BJ (cell line): ENCODE data around the gene DEFB113. TPM values are rescaled to one million over a fixed set of nuclear protein-coding genes. Genes with fewer than 3 reads are reported as not detected.

ENCODE experiments used
- CTCF ChIA-PET: fragments of 350-600 bp; formaldehyde crosslinking; extraction: SDS; loops from one replicate; lab custom pipeline; 2021; ENCODE audit warnings: antibody characterized with exemption, inconsistent platforms; lab: Yijun Ruan, JAX
- POLR2A ChIA-PET: fragments of 300-600 bp; sonication (Branson Sonifier 250); formaldehyde crosslinking; extraction: SDS; loops from one replicate; lab custom pipeline; 2021; ENCODE audit warnings: antibody characterized with exemption; lab: Charles Lee
- DNase-seq: peaks from one replicate; pipeline ENCODE4 v3.0.0-alpha.2; 2011; ENCODE audit warnings: low read depth
- H3K27me3 ChIP-seq: 2 replicates; pipeline ENCODE4 v1.6.0; 2011; ENCODE audit warnings: low read length; ENCODE audit not compliant: control insufficient read depth, insufficient read depth
- H3K36me3 ChIP-seq: 2 replicates; pipeline ENCODE4 v1.5.1; 2011; ENCODE audit warnings: low read length; ENCODE audit not compliant: control insufficient read depth, insufficient read depth
- H3K4me3 ChIP-seq: 2 replicates; pipeline ENCODE4 v1.5.1; 2011; ENCODE audit warnings: low read depth, mild to moderate bottlenecking, control low read depth, low read length
- polyA plus RNA-seq: library from polyadenylated mRNA; depleted of rRNA; stranded (reverse); fragments of >200 nt; gene quantifications from 2 replicates; pipeline ENCODE4 v1.2.3, GENCODE V29; 2011
- TF ChIP-seq, protein P1 (sequence below): IDR thresholded peaks from 2 replicates; pipeline ENCODE4 v1.5.1; 2011; ENCODE audit warnings: low read depth, mild to moderate bottlenecking, control low read depth, inconsistent platforms, low read length, moderate library complexity; ENCODE audit not compliant: insufficient read depth

The DEFB113 gene
- polyA plus RNA-seq, 1 experiment = not detected

GRCh38 chr6:49978332-49979226 is 9.2 kb upstream of the DEFB113 start:
- TF ChIP-seq, protein P1, sequence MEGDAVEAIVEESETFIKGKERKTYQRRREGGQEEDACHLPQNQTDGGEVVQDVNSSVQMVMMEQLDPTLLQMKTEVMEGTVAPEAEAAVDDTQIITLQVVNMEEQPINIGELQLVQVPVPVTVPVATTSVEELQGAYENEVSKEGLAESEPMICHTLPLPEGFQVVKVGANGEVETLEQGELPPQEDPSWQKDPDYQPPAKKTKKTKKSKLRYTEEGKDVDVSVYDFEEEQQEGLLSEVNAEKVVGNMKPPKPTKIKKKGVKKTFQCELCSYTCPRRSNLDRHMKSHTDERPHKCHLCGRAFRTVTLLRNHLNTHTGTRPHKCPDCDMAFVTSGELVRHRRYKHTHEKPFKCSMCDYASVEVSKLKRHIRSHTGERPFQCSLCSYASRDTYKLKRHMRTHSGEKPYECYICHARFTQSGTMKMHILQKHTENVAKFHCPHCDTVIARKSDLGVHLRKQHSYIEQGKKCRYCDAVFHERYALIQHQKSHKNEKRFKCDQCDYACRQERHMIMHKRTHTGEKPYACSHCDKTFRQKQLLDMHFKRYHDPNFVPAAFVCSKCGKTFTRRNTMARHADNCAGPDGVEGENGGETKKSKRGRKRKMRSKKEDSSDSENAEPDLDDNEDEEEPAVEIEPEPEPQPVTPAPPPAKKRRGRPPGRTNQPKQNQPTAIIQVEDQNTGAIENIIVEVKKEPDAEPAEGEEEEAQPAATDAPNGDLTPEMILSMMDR = no peak
- DNase-seq = no peak
- CTCF ChIA-PET = interaction anchor here (0.7 kb wide), 1 partner anchor 16 kb away, joined by 3 read pairs; no protein-coding TSS in a partner anchor
- no peaks in the 10 kb centered on the region for H3K27me3 ChIP-seq
- H3K36me3 ChIP-seq = no peaks in the 10 kb centered on the region
- POLR2A ChIA-PET = no interaction called here
- no peak overlapping the region for H3K4me3 ChIP-seq

GRCh38 chr6:49966823-49967222 is 2.6 kb downstream of the DEFB113 start:
- H3K4me3 ChIP-seq = no peak overlapping the region
- H3K27me3 ChIP-seq = no peaks in the 10 kb centered on the region
- POLR2A ChIA-PET = no interaction called here
- TF ChIP-seq, protein P1 = no peak
- H3K36me3 ChIP-seq = no peaks in the 10 kb centered on the region
- CTCF ChIA-PET = interaction anchor here (1.1 kb wide), 1 partner anchor 12 kb away, joined by 4 read pairs; no protein-coding TSS in a partner anchor
- no peak for DNase-seq

DNA sequence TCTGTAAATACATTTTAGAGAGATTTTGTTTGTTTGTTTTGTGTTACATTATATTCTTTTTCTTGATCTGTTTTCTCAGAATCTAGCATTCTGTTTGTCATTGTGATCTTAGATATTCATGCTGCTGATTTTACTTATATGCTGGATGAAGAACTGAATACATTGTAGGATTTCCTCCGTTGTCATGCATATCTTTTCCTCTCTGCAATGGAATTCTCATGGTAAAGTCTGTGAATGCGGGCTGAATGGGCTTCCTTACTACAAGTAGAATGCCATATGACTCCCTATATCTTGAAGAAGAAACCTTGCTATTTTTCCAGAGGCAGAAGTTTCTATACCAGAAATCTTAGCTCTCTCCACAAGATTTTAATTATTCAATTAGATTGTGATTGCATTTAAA is 3.1 kb downstream of the DEFB113 start:
- TF ChIP-seq, protein P1 = no peak
- Histone ChIP-seq H3K4me3 (no peak overlapping the region), H3K27me3 (no peaks in the 10 kb centered on the region), H3K36me3 (no peaks in the 10 kb centered on the region)
- no peak for DNase-seq
- ChIA-PET POLR2A (no interaction called here), CTCF (interaction anchor here (1.1 kb wide), 1 partner anchor 12 kb away, joined by 4 read pairs; no protein-coding TSS in a partner anchor)

GRCh38 chr6:49964064-49964463 is 5.4 kb downstream of the DEFB113 start, which contains the start of gene DEFB114:
TSS of gene DEFB114 (minus strand) at chr6:49964164. CDS start at chr6:49964105, 59 bp downstream.
- H3K4me3 ChIP-seq = no peak within 1 kb of the TSS
- no peaks in the 10 kb centered on the region for H3K27me3 ChIP-seq
- ChIA-PET POLR2A (no interaction called here), CTCF (no interaction called here)
- TF ChIP-seq, protein P1 = no peak
- no peak for DNase-seq
- no peaks in the 10 kb centered on the region for H3K36me3 ChIP-seq

- Histone ChIP-seq H3K36me3 (no peaks in the 10 kb centered on the region), H3K4me3 (no peak overlapping the region), H3K27me3 (no peaks in the 10 kb centered on the region)
- POLR2A ChIA-PET = no interaction called here
- CTCF ChIA-PET = no interaction called here
- DNase-seq = no peak
- TF ChIP-seq, protein P1 = no peak
These were observed 11.2 kb downstream of the DEFB113 start for GRCh38 chr6:49958180-49958579.
